GM23248 (cell line): ENCODE results near the gene MAN1C1. TPM values are rescaled to one million over a fixed set of nuclear protein-coding genes. Genes with fewer than 3 reads are reported as not detected.
"Not testable (repeated sequence)": the region's sequence is repeated elsewhere in the genome, so short reads cannot be mapped to it uniquely, and the experiment has no call there.

Source experiments
- DNase-seq: peaks from one replicate; pipeline ENCODE4 v3.0.0-alpha.2; 2015
- H2AFZ ChIP-seq: fragments of 200-600 bp; sonication (generic); 2 replicates; pipeline ENCODE4 v1.6.1; 2016; ENCODE audit warnings: antibody characterized with exemption
- H3F3A ChIP-seq: fragments of 200-600 bp; sonication (generic); 2 replicates; pipeline ENCODE4 v1.6.1; 2016; ENCODE audit warnings: mild to moderate bottlenecking, antibody characterized with exemption, mixed run types; ENCODE audit not compliant: insufficient read depth
- H3K27ac ChIP-seq: fragments of 200-600 bp; sonication (generic); 2 replicates; pipeline ENCODE4 v1.5.1; 2016; ENCODE audit warnings: mild to moderate bottlenecking
- H3K27me3 ChIP-seq: fragments of 200-600 bp; sonication (generic); replicated peaks from 2 replicates; pipeline ENCODE4 v1.6.1; 2016; ENCODE audit warnings: mild to moderate bottlenecking; ENCODE audit not compliant: insufficient read depth
- H3K36me3 ChIP-seq: fragments of 200-600 bp; sonication (generic); 2 replicates; pipeline ENCODE4 v1.6.1; 2016; ENCODE audit warnings: low read depth, mild to moderate bottlenecking
- H3K4me1 ChIP-seq: fragments of 200-600 bp; sonication (generic); 2 replicates; pipeline ENCODE4 v1.6.1; 2016; ENCODE audit warnings: mild to moderate bottlenecking; ENCODE audit not compliant: insufficient read depth
- H3K4me2 ChIP-seq: fragments of 200-600 bp; sonication (generic); one replicate; pipeline ENCODE4 v1.6.1; 2016; ENCODE audit warnings: mild to moderate bottlenecking; ENCODE audit not compliant: unreplicated experiment
- H3K4me3 ChIP-seq: fragments of 200-600 bp; sonication (generic); 2 replicates; pipeline ENCODE4 v1.5.1; 2016; ENCODE audit warnings: mild to moderate bottlenecking
- H3K79me2 ChIP-seq: fragments of 200-600 bp; sonication (generic); 2 replicates; pipeline ENCODE4 v1.6.1; 2016; ENCODE audit warnings: mild to moderate bottlenecking; ENCODE audit not compliant: insufficient read depth
- H3K9ac ChIP-seq: fragments of 200-600 bp; sonication (generic); 2 replicates; pipeline ENCODE4 v1.6.1; 2016; ENCODE audit warnings: mild to moderate bottlenecking
- H3K9me2 ChIP-seq: fragments of 200-600 bp; sonication (generic); 2 replicates; pipeline ENCODE4 v1.6.1; 2016; ENCODE audit warnings: mixed run types, mild to moderate bottlenecking, moderate library complexity; ENCODE audit not compliant: insufficient read depth
- H3K9me3 ChIP-seq: fragments of 200-600 bp; sonication (generic); one replicate; pipeline ENCODE4 v1.6.1; 2017; ENCODE audit warnings: low read depth
- H4K20me1 ChIP-seq: fragments of 200-600 bp; sonication (generic); 2 replicates; pipeline ENCODE4 v1.6.0; 2016; ENCODE audit not compliant: insufficient read depth
- EZH2 ChIP-seq: fragments of 200-600 bp; sonication (generic); IDR thresholded peaks from 2 replicates; pipeline ENCODE4 v1.6.1; 2018; ENCODE audit warnings: antibody characterized with exemption, mild to moderate bottlenecking; ENCODE audit not compliant: insufficient read depth, poor library complexity, severe bottlenecking
- EZH2phosphoT487 ChIP-seq: fragments of 200-600 bp; sonication (generic); IDR thresholded peaks from 2 replicates; pipeline ENCODE4 v1.6.1; 2018; ENCODE audit warnings: antibody characterized with exemption, moderate library complexity, mild to moderate bottlenecking, low read depth; ENCODE audit not compliant: insufficient read depth
- WGBS, 2 experiments: methylation state at CpG; one replicate each; pipeline ENCODE4 v1.1.6; 2015 to 2017; ENCODE audit warnings: low lambda C conversion rate in 2 of 2, low coverage in 1 of 2; ENCODE audit errors: missing lambda C conversion rate in 2 of 2; 5-methylcytosine and 5-hydroxymethylcytosine counted together
- in situ Hi-C: fragments of 300-500 bp; cut with MboI; formaldehyde crosslinking; loops from 2 replicates; pipeline ENCODE4 v1.15.0; 2020
- polyA plus RNA-seq: library from polyadenylated mRNA; unstranded; fragments of >200 nt; fragmentation: Nextera tagmentation; extraction: Ambion mirVana; gene quantifications from 2 replicates; pipeline ENCODE4 v1.2.1, GENCODE V29; 2016
- total RNA-seq: library from RNA; depleted of rRNA; stranded (reverse); fragments of >200 nt; shearing (Covaris generic); gene quantifications from 2 replicates; pipeline ENCODE4 v1.2.3, GENCODE V29; 2014

Gene MAN1C1
- total and polyA plus RNA-seq, 2 experiments from 2014 or later, result 0.29 to 1.1 TPM

- Histone ChIP-seq H3K4me2 (no peak overlapping the region), H4K20me1 (no peaks in the 10 kb centered on the region), H3K36me3 (no peaks in the 10 kb centered on the region), H2AFZ (no peak overlapping the region), H3F3A (no peaks in the 10 kb centered on the region), H3K27ac (no peak overlapping the region), H3K79me2 (no peaks in the 10 kb centered on the region), H3K4me1 (no peaks in the 10 kb centered on the region), H3K27me3 (no peaks in the 10 kb centered on the region), H3K9me3 (no peaks in the 10 kb centered on the region), H3K4me3 (no peak overlapping the region), H3K9me2 (no peaks in the 10 kb centered on the region), H3K9ac (no peak overlapping the region)
- TF ChIP-seq EZH2phosphoT487 (no peak), EZH2 (no peak)
- peak; percentile 23 for DNase-seq
- WGBS, 2 experiments, result 32 to 34% methylated on average over 13 of the region's 13 CpGs
- in situ Hi-C loops, result no loop called here
Observed at GRCh38 chr1:25658791-25659431, 42.3 kb downstream of the MAN1C1 start.

- in situ Hi-C loops, result no loop called here
- Histone ChIP-seq H3K36me3 (no peaks in the 10 kb centered on the region), H3K9me3 (no peaks in the 10 kb centered on the region), H3K4me3 (no peak overlapping the region), H3F3A (no peaks in the 10 kb centered on the region), H3K4me1 (no peaks in the 10 kb centered on the region), H3K79me2 (no peaks in the 10 kb centered on the region), H3K4me2 (no peak overlapping the region), H2AFZ (no peak overlapping the region), H4K20me1 (no peaks in the 10 kb centered on the region), H3K27ac (no peak overlapping the region), H3K9ac (no peak overlapping the region), H3K9me2 (no peaks in the 10 kb centered on the region), H3K27me3 (no peaks in the 10 kb centered on the region)
- 77 to 83% methylated on average over 8 of the region's 8 CpGs for WGBS, 2 experiments
- no peak for TF ChIP-seq EZH2
- no peak for TF ChIP-seq EZH2phosphoT487
- peak; percentile 11 for DNase-seq
Observed at GRCh38 chr1:25661043-25661815, 44.6 kb downstream of the MAN1C1 start.

- TF ChIP-seq EZH2phosphoT487 (no peak), EZH2 (no peak)
- no peaks in the 10 kb centered on the region for H3K9me2 ChIP-seq
- in situ Hi-C loops, result no loop called here
- DNase-seq, result no peak
- no peak overlapping the region for H3K4me3 ChIP-seq
- H3K4me1 ChIP-seq, result no peaks in the 10 kb centered on the region
- no peak overlapping the region for H2AFZ ChIP-seq
- H4K20me1 ChIP-seq, result no peaks in the 10 kb centered on the region
- H3K79me2 ChIP-seq, result no peaks in the 10 kb centered on the region
- H3K9ac ChIP-seq, result no peak overlapping the region
- H3K4me2 ChIP-seq, result no peak overlapping the region
- H3K36me3 ChIP-seq, result no peaks in the 10 kb centered on the region
- 72 to 75% methylated on average over 2 of the region's 2 CpGs for WGBS, 2 experiments
- no peaks in the 10 kb centered on the region for H3K9me3 ChIP-seq
- H3F3A ChIP-seq, result no peaks in the 10 kb centered on the region
- H3K27ac ChIP-seq, result no peak overlapping the region
- H3K27me3 ChIP-seq, result no peaks in the 10 kb centered on the region
Observed at GRCh38 chr1:25662061-25662460, 45.5 kb downstream of the MAN1C1 start.

GRCh38 chr1:25662959-25663358 is 46.4 kb downstream of the MAN1C1 start:
- H2AFZ ChIP-seq, H3K4me1 ChIP-seq, H3K4me2 ChIP-seq, DNase-seq, H3K9me3 ChIP-seq, H3K79me2 ChIP-seq, in situ Hi-C loops, H4K20me1 ChIP-seq, H3K9me2 ChIP-seq, H3F3A ChIP-seq, H3K27ac ChIP-seq, H3K4me3 ChIP-seq, H3K9ac ChIP-seq, H3K27me3 ChIP-seq, H3K36me3 ChIP-seq: not testable (repeated sequence)
- 78 to 88% methylated on average over 2 of the region's 2 CpGs for WGBS, 2 experiments
